Measurements from ENCODE around the gene ATRNL1. TPM values are rescaled to one million over a fixed set of nuclear protein-coding genes. Genes with fewer than 3 reads are reported as not detected.

ATRNL1 gene
- total and polyA plus RNA-seq, 2 of the 8 experiments (the other 6 are each of a cell fraction or from before 2014, with no cell fraction given): 5.1 to 17.6 TPM

DNA sequence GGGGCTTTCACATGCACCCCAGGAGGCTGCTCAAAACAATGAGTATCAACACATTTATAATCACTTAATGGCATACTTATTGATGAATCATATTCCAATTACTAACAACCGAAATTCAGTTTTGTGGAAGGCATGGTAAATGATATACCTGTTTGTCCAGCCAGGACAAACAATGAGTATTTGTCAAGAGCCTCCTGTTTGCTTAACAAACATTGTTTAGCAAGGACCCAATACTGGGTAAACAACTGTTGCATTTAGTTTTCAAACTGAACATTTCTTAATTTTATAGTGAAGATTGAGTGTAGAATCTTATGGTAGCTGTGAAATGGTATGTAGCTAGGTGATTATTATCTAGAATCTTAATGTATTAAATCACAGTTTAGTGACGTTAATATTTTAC, 473.7 kb downstream of the ATRNL1 start:
- H3K4me1 ChIP-seq (replicated peaks in 1 of 4; ENCODE audit: control insufficient read depth in 3 of 4, insufficient read depth in 4 of 4, low read length in 3 of 4): peaks cover 0 to 2% (median 0%) of the 10 kb centered on the region in 4 experiments; a peak in 1 of 7 replicates
- ChIA-PET CTCF (ENCODE audit: partially characterized antibody) (no interaction called here), POLR2A (ENCODE audit: partially characterized antibody) (no interaction called here)
- H2AFZ ChIP-seq (ENCODE audit: low read length): no peak overlapping the region
- H3K4ac ChIP-seq (replicated peaks; ENCODE audit: insufficient read length, low read depth, low read length): no peak overlapping the region
- no peaks in the 10 kb centered on the region for H3K27me3 ChIP-seq (replicated peaks in 1 of 4; ENCODE audit: control insufficient read depth in 3 of 4, extremely low read depth in 1 of 4, insufficient read depth in 3 of 4, low read length in 3 of 4)
- no peak overlapping the region for H3K9ac ChIP-seq (replicated peaks in 1 of 4; ENCODE audit: extremely low read depth in 1 of 4, low read depth in 3 of 4, low read length in 3 of 4)
- H2BK120ac ChIP-seq (replicated peaks; ENCODE audit: low read depth, low read length): no peak overlapping the region
- no peak overlapping the region for H2BK5ac ChIP-seq (ENCODE audit: low read depth, low read length)
- 88% methylated on average over 2 of the region's 2 CpGs; no CpG with 5 or more reads in 1 of the 2 experiments for WGBS, 2 experiments (ENCODE audit: extremely low coverage in 1 of 2, insufficient coverage in 1 of 2, insufficient read length in 1 of 2, insufficient replicate concordance in 2 of 2, low coverage in 1 of 2, low lambda C conversion rate in 2 of 2, missing lambda C conversion rate in 1 of 2)
- no peak overlapping the region for H2BK12ac ChIP-seq (ENCODE audit: low read depth, low read length)
- H3K27ac ChIP-seq (ENCODE audit: low read depth, low read length): no peak overlapping the region
- DNase-seq (ENCODE audit: low read depth in 1 of 2, low spot score in 2 of 2): no peak
- no peak overlapping the region for H3K18ac ChIP-seq (ENCODE audit: extremely low read depth, low read length)
- no peak for FAIRE-seq
- H4K8ac ChIP-seq (ENCODE audit: extremely low read depth, insufficient read depth, low read length): no peak overlapping the region
- TF ChIP-seq PHF8 (conservative IDR thresholded peaks at IDR 0.05; ENCODE audit: low read depth, low read length) (no peak), CHD2 (IDR thresholded peaks at IDR 0.05; ENCODE audit: low read length) (no peak), BCL11A (IDR thresholded peaks at IDR 0.05; ENCODE audit: low read depth in 2 of 2, low read length in 2 of 2) (no peak), RAD21 (IDR thresholded peaks at IDR 0.05 in 1 of 2, conservative IDR thresholded peaks at IDR 0.05 in 1 of 2; ENCODE audit: low read depth in 2 of 2, low read length in 2 of 2) (no peak), SIRT6 (IDR thresholded peaks at IDR 0.05; ENCODE audit: low read length) (no peak), BRCA1 (IDR thresholded peaks at IDR 0.05; ENCODE audit: low read depth, low read length) (no peak), TAF1 (IDR thresholded peaks at IDR 0.05; ENCODE audit: low read depth, low read length) (no peak), ZNF274 (IDR thresholded peaks at IDR 0.05; ENCODE audit: borderline replicate concordance, extremely low read depth, low read length) (no peak)
- TF ChIP-seq, protein P1, sequence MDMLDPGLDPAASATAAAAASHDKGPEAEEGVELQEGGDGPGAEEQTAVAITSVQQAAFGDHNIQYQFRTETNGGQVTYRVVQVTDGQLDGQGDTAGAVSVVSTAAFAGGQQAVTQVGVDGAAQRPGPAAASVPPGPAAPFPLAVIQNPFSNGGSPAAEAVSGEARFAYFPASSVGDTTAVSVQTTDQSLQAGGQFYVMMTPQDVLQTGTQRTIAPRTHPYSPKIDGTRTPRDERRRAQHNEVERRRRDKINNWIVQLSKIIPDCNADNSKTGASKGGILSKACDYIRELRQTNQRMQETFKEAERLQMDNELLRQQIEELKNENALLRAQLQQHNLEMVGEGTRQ (IDR thresholded peaks at IDR 0.05; ENCODE audit: low read length): no peak
- TF ChIP-seq, protein P2, sequence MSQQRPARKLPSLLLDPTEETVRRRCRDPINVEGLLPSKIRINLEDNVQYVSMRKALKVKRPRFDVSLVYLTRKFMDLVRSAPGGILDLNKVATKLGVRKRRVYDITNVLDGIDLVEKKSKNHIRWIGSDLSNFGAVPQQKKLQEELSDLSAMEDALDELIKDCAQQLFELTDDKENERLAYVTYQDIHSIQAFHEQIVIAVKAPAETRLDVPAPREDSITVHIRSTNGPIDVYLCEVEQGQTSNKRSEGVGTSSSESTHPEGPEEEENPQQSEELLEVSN (IDR thresholded peaks at IDR 0.05): no peak
- H4K20me1 ChIP-seq (replicated peaks in 1 of 2; ENCODE audit: control insufficient read depth in 1 of 2, insufficient read depth in 2 of 2, low read length in 2 of 2): no peaks in the 10 kb centered on the region
- no peak overlapping the region for H2AK5ac ChIP-seq (ENCODE audit: low read depth, low read length)
- H3K36me3 ChIP-seq (ENCODE audit: control insufficient read depth in 2 of 4, insufficient read depth in 4 of 4, low read length in 3 of 4): no peaks in the 10 kb centered on the region
- H2BK20ac ChIP-seq (ENCODE audit: low read length): no peak overlapping the region
- H4K91ac ChIP-seq (replicated peaks; ENCODE audit: insufficient read length, low read length): no peak overlapping the region
- H3K9me3 ChIP-seq (ENCODE audit: insufficient read depth in 2 of 2, low read depth in 1 of 2, low read length in 1 of 2): no peaks in the 10 kb centered on the region
- no peaks in the 10 kb centered on the region for H3K23me2 ChIP-seq (ENCODE audit: low read depth, low read length)
- H3K23ac ChIP-seq (ENCODE audit: insufficient read length): no peak overlapping the region
- no peak overlapping the region for H3K4me3 ChIP-seq (ENCODE audit: extremely low read depth in 1 of 4, insufficient read depth in 2 of 4, low read depth in 3 of 4, low read length in 4 of 4)
- no peak overlapping the region for H3K14ac ChIP-seq (ENCODE audit: insufficient read length)
- H3K79me1 ChIP-seq (ENCODE audit: low read depth, low read length): no peaks in the 10 kb centered on the region
- H3K79me2 ChIP-seq (ENCODE audit: control insufficient read depth in 1 of 2, insufficient read depth in 2 of 2, low read length in 2 of 2): no peaks in the 10 kb centered on the region
- H4K5ac ChIP-seq (ENCODE audit: insufficient read length, low read depth, low read length): no peak overlapping the region
- no peak overlapping the region for H3K4me2 ChIP-seq (ENCODE audit: insufficient read depth in 1 of 2, low read depth in 2 of 2, low read length in 2 of 2)
- no peak overlapping the region for H3K56ac ChIP-seq (replicated peaks; ENCODE audit: insufficient read length, low read depth, low read length)
- H2BK15ac ChIP-seq (ENCODE audit: low read length): no peak overlapping the region

Measured in H1 (cell line).